Stomach (tissue), 4 donors: Measurements from ENCODE around the gene PTPRK.

Source experiments
- CTCF ChIP-seq, 7 experiments: fragments of 450-650 bp in 4 of 7; fragments of 200-600 bp in 3 of 7; sonication (generic) in 3 of 7; IDR thresholded peaks; one replicate each; pipeline ENCODE4 v1.5.1; 2016 to 2019; ENCODE audit warnings: antibody characterized with exemption in 7 of 7, control low read depth in 2 of 7, mild to moderate bottlenecking in 1 of 7
- EP300 ChIP-seq: sonication (generic); formaldehyde crosslinking; IDR thresholded peaks from one replicate; pipeline ENCODE4 v1.6.1; 2017; ENCODE audit warnings: antibody characterized with exemption
- POLR2AphosphoS5 ChIP-seq, 3 donors: sonication (generic); formaldehyde crosslinking; IDR thresholded peaks; one replicate each; pipeline ENCODE4 v1.6.1; 2016; ENCODE audit warnings: antibody characterized with exemption in 3 of 3

GRCh38 chr6:128532827-128533226 lies 12.4 kb upstream of the PTPRK start:
- no peak for TF ChIP-seq EP300
- TF ChIP-seq CTCF (IDR thresholded peaks at IDR 0.05): no peak
- TF ChIP-seq POLR2AphosphoS5 (IDR thresholded peaks at IDR 0.05): no peak
